HCEC 1CT (cell line): ENCODE measurements around the gene C19orf44.
A peak's percentile ranks its signal among the peaks of the same experiment; 100 is the strongest.
"Not testable (repeated sequence)": the region's sequence is repeated elsewhere in the genome, so short reads cannot be mapped to it uniquely, and the experiment has no call there.

ENCODE experiments used
- DNase-seq: peaks from one replicate; pipeline ENCODE4 v3.0.0-alpha.2; 2017

Gene C19orf44

GRCh38 chr19:16470541-16470910 lies 25.7 kb upstream of the C19orf44 start:
- DNase-seq, result no peak

- DNase-seq, result peak; percentile 46
Observed at GRCh38 chr19:16470911-16471811, 25.0 kb upstream of the C19orf44 start.

GRCh38 chr19:16472559-16472899 lies 23.7 kb upstream of the C19orf44 start:
- DNase-seq, result not testable (repeated sequence)

- no peak for DNase-seq
Observed at GRCh38 chr19:16472992-16473391, 23.2 kb upstream of the C19orf44 start.

GRCh38 chr19:16473875-16474392 lies 22.3 kb upstream of the C19orf44 start:
- DNase-seq, result no peak

- no peak for DNase-seq
Observed at GRCh38 chr19:16476401-16476800, 19.8 kb upstream of the C19orf44 start.

- DNase-seq, result no peak
Observed at GRCh38 chr19:16477311-16477710, 18.9 kb upstream of the C19orf44 start.

GRCh38 chr19:16482745-16483144 lies 13.4 kb upstream of the C19orf44 start:
- no peak for DNase-seq

GRCh38 chr19:16486476-16486875 lies 9.7 kb upstream of the C19orf44 start:
- DNase-seq, result not testable (repeated sequence)

- DNase-seq, result peak; percentile 62
Observed at GRCh38 chr19:16496613-16496983, 404 bp downstream of the C19orf44 start.

- DNase-seq, result peak; percentile 20
Observed at GRCh38 chr19:16497042-16497441, 848 bp downstream of the C19orf44 start.

GRCh38 chr19:16497837-16498236 lies 1.6 kb downstream of the C19orf44 start:
- DNase-seq, result no peak

- DNase-seq, result no peak
Observed at GRCh38 chr19:16504271-16504670, 8.1 kb downstream of the C19orf44 start.

- not testable (repeated sequence) for DNase-seq
Observed at GRCh38 chr19:16506161-16506560, 10.0 kb downstream of the C19orf44 start.

- no peak for DNase-seq
Observed at GRCh38 chr19:16506961-16507360, 10.8 kb downstream of the C19orf44 start.

- DNase-seq, result no peak
Observed at GRCh38 chr19:16508546-16508945, 12.4 kb downstream of the C19orf44 start.

GRCh38 chr19:16509141-16510061 lies 13.2 kb downstream of the C19orf44 start:
- no peak for DNase-seq

GRCh38 chr19:16512611-16513010 lies 16.4 kb downstream of the C19orf44 start:
- not testable (repeated sequence) for DNase-seq

- DNase-seq, result no peak
Observed at GRCh38 chr19:16514383-16515019, 18.3 kb downstream of the C19orf44 start.

GRCh38 chr19:16516381-16516780 lies 20.2 kb downstream of the C19orf44 start:
- no peak for DNase-seq

GRCh38 chr19:16516923-16517610 lies 20.9 kb downstream of the C19orf44 start:
- no peak for DNase-seq

- no peak for DNase-seq
Observed at GRCh38 chr19:16518061-16518460, 21.9 kb downstream of the C19orf44 start.
